GM23338 (cell line): ENCODE data around the gene CCN2. TPM values are rescaled to one million over a fixed set of nuclear protein-coding genes. Genes with fewer than 3 reads are reported as not detected.

ENCODE experiments used
- ATAC-seq: fragments of 200-7000 bp; cut with Tn5 transposase; 3 replicates; pipeline ENCODE4 v1.9.1; 2020
- DNase-seq: peaks from one replicate; pipeline ENCODE4 v3.0.0-alpha.2; 2015; ENCODE audit warnings: low spot score
- H2AFZ ChIP-seq: fragments of 200-600 bp; sonication (generic); 2 replicates; pipeline ENCODE4 v1.8.0; 2016; ENCODE audit warnings: antibody characterized with exemption, mild to moderate bottlenecking, moderate library complexity
- H3F3A ChIP-seq: fragments of 200-600 bp; sonication (generic); replicated peaks from 2 replicates; pipeline ENCODE4 v1.8.0; 2017; ENCODE audit warnings: antibody characterized with exemption, mixed run types, low read depth
- H3K27ac ChIP-seq: fragments of 200-600 bp; sonication (generic); 2 replicates; pipeline ENCODE4 v1.6.1; 2016; ENCODE audit warnings: low read depth
- H3K27me3 ChIP-seq: fragments of 200-600 bp; sonication (generic); 2 replicates; pipeline ENCODE4 v1.8.0; 2016; ENCODE audit warnings: mild to moderate bottlenecking, mixed run types, moderate library complexity; ENCODE audit not compliant: insufficient read depth
- H3K36me3 ChIP-seq: fragments of 200-600 bp; sonication (generic); 2 replicates; pipeline ENCODE4 v1.8.0; 2016; ENCODE audit warnings: mild to moderate bottlenecking; ENCODE audit not compliant: insufficient read depth
- H3K4me1 ChIP-seq: fragments of 200-600 bp; sonication (generic); 2 replicates; pipeline ENCODE4 v1.8.0; 2016; ENCODE audit warnings: mild to moderate bottlenecking, moderate library complexity; ENCODE audit not compliant: insufficient read depth
- H3K4me2 ChIP-seq: fragments of 200-600 bp; sonication (generic); 2 replicates; pipeline ENCODE4 v1.7.1; 2017; ENCODE audit warnings: mixed run types
- H3K4me3 ChIP-seq: fragments of 200-600 bp; sonication (generic); 2 replicates; pipeline ENCODE4 v1.6.1; 2016; ENCODE audit warnings: mixed run types
- H3K79me2 ChIP-seq: fragments of 200-600 bp; sonication (generic); replicated peaks from 2 replicates; pipeline ENCODE4 v1.8.0; 2017; ENCODE audit warnings: mild to moderate bottlenecking; ENCODE audit not compliant: insufficient read depth
- H3K9me2 ChIP-seq: fragments of 200-600 bp; sonication (generic); 2 replicates; pipeline ENCODE4 v1.8.0; 2017; ENCODE audit not compliant: insufficient read depth
- H4K20me1 ChIP-seq: fragments of 200-600 bp; sonication (generic); replicated peaks from 2 replicates; pipeline ENCODE4 v1.8.0; 2017; ENCODE audit warnings: mild to moderate bottlenecking; ENCODE audit not compliant: insufficient read depth
- H3K27ac Mint-ChIP-seq: 2 replicates; pipeline ENCODE4 v1.8.0; 2020; ENCODE audit warnings: inconsistent platforms, mild to moderate bottlenecking, moderate library complexity, mixed read lengths
- H3K27me3 Mint-ChIP-seq: 3 replicates; pipeline ENCODE4 v1.8.0; 2022; ENCODE audit warnings: low read depth, mild to moderate bottlenecking, moderate library complexity, mixed read lengths, inconsistent platforms; ENCODE audit not compliant: insufficient read depth, poor library complexity
- H3K36me3 Mint-ChIP-seq: 3 replicates; pipeline ENCODE4 v1.8.0; 2021; ENCODE audit warnings: low read depth, mild to moderate bottlenecking, inconsistent platforms, moderate library complexity, mixed read lengths
- H3K4me1 Mint-ChIP-seq: 3 replicates; pipeline ENCODE4 v1.8.0; 2020; ENCODE audit warnings: mild to moderate bottlenecking, inconsistent platforms, mixed read lengths
- H3K4me3 Mint-ChIP-seq: 3 replicates; pipeline ENCODE4 v1.8.0; 2021; ENCODE audit warnings: moderate library complexity, mild to moderate bottlenecking, inconsistent platforms, mixed read lengths
- H3K9me3 Mint-ChIP-seq: 3 replicates; pipeline ENCODE4 v1.8.0; 2020; ENCODE audit warnings: moderate library complexity, mild to moderate bottlenecking, inconsistent platforms, mixed read lengths
- CREB1 ChIP-seq: fragments of 250-450 bp; sonication (Bioruptor Pico); IDR thresholded peaks from 2 replicates; pipeline ENCODE4 v1.5.0; 2020; ENCODE audit warnings: low read depth, mild to moderate bottlenecking, moderate library complexity
- EZH2 ChIP-seq: fragments of 200-600 bp; sonication (generic); IDR thresholded peaks from one replicate; pipeline ENCODE4 v1.8.0; 2017; ENCODE audit warnings: antibody characterized with exemption, mild to moderate bottlenecking, low read depth; ENCODE audit not compliant: unreplicated experiment
- EZH2phosphoT487 ChIP-seq: fragments of 200-600 bp; sonication (generic); IDR thresholded peaks from one replicate; pipeline ENCODE4 v1.8.1; 2018; ENCODE audit warnings: antibody characterized with exemption; ENCODE audit not compliant: unreplicated experiment
- JUNB ChIP-seq: IDR thresholded peaks from one replicate; pipeline ENCODE4 v1.6.1; 2016; ENCODE audit warnings: antibody characterized with exemption; ENCODE audit not compliant: unreplicated experiment
- NANOG ChIP-seq: IDR thresholded peaks from 2 replicates; pipeline ENCODE4 v1.6.1; 2016; ENCODE audit warnings: antibody characterized with exemption, borderline replicate concordance
- POLR2AphosphoS5 ChIP-seq: IDR thresholded peaks from 2 replicates; pipeline ENCODE4 v1.6.1; 2016; ENCODE audit warnings: antibody characterized with exemption, low read depth
- STAT1 ChIP-seq: IDR thresholded peaks from one replicate; pipeline ENCODE4 v1.6.1; 2016; ENCODE audit warnings: antibody characterized with exemption; ENCODE audit not compliant: unreplicated experiment
- ZNF114 ChIP-seq: fragments of 250-450 bp; sonication (Bioruptor Pico); IDR thresholded peaks from 2 replicates; pipeline ENCODE4 v1.5.0; 2020; ENCODE audit warnings: mild to moderate bottlenecking, moderate library complexity
- ZNF331 ChIP-seq: fragments of 250-450 bp; sonication (Bioruptor Pico); IDR thresholded peaks from 2 replicates; pipeline ENCODE4 v1.5.0; 2020; ENCODE audit warnings: low read depth, mild to moderate bottlenecking, moderate library complexity
- ZNF462 ChIP-seq: fragments of 250-450 bp; sonication (Bioruptor Pico); IDR thresholded peaks from 2 replicates; pipeline ENCODE4 v1.5.0; 2020; ENCODE audit warnings: mild to moderate bottlenecking, moderate library complexity
- polyA plus RNA-seq: library from polyadenylated mRNA; unstranded; fragments of >200 nt; fragmentation: Nextera tagmentation; extraction: Ambion mirVana; gene quantifications from 2 replicates; pipeline ENCODE4 v1.2.1, GENCODE V29; 2016
- total RNA-seq: library from RNA; depleted of rRNA; stranded (reverse); fragments of >200 nt; shearing (Covaris generic); gene quantifications from 2 replicates; pipeline ENCODE4 v1.2.3, GENCODE V29; 2014
- TF ChIP-seq, protein P1 (sequence below): IDR thresholded peaks from 2 replicates; pipeline ENCODE4 v1.6.1; 2016; ENCODE audit warnings: antibody characterized with exemption
- TF ChIP-seq, protein P2 (sequence below), 2 experiments: fragments of 200-600 bp in 1 of 2; sonication (generic) in 1 of 2; conservative IDR thresholded peaks; 2 replicates each; pipeline versions ENCODE4 v1.5.1 to v1.6.1; 2016 to 2017; ENCODE audit warnings: antibody characterized with exemption in 2 of 2, low read depth in 2 of 2, mild to moderate bottlenecking in 2 of 2, moderate library complexity in 1 of 2
- TF ChIP-seq, protein P3 (sequence below): IDR thresholded peaks from one replicate; pipeline ENCODE4 v1.6.1; 2018; ENCODE audit warnings: antibody characterized with exemption; ENCODE audit not compliant: unreplicated experiment

CCN2 gene
- total and polyA plus RNA-seq, 2 experiments from 2014 or later: 128 to 159 TPM

DNA sequence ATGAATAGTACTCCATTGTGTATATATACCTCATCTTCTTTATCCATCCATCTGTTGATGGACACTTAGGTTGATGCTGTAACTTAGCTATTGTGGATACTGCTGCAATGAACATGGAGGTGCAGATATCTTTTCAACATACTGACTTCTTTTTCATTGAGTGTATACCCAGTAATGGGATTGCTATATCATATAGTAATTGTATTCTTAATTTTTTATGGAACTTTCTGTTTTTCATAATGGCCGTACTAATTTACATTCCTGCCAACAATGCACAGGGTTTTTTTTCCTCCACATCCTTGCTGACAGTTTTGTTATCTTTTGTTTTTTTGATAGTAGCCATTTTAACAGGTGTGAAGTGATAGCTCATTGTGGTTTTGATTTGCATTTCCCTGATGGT is 5.2 kb downstream of the CCN2 start:
- Histone ChIP-seq H3K36me3 (peaks cover 19% of the 10 kb centered on the region), H3K4me3 (no peak overlapping the region), H4K20me1 (peaks cover 15% of the 10 kb centered on the region), H3K4me1 (peaks cover 20% of the 10 kb centered on the region), H3K9me2 (no peaks in the 10 kb centered on the region), H3K79me2 (peaks cover 24% of the 10 kb centered on the region), H3K27me3 (no peaks in the 10 kb centered on the region), H2AFZ (no peak overlapping the region), H3K4me2 (no peak overlapping the region), H3K27ac (no peak overlapping the region), H3F3A (peaks cover 12% of the 10 kb centered on the region)
- ATAC-seq (no peak), DNase-seq (no peak)
- TF ChIP-seq STAT1: no peak
- TF ChIP-seq NANOG: no peak
- TF ChIP-seq, protein P1, sequence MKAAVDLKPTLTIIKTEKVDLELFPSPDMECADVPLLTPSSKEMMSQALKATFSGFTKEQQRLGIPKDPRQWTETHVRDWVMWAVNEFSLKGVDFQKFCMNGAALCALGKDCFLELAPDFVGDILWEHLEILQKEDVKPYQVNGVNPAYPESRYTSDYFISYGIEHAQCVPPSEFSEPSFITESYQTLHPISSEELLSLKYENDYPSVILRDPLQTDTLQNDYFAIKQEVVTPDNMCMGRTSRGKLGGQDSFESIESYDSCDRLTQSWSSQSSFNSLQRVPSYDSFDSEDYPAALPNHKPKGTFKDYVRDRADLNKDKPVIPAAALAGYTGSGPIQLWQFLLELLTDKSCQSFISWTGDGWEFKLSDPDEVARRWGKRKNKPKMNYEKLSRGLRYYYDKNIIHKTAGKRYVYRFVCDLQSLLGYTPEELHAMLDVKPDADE: no peak
- TF ChIP-seq, protein P2, sequence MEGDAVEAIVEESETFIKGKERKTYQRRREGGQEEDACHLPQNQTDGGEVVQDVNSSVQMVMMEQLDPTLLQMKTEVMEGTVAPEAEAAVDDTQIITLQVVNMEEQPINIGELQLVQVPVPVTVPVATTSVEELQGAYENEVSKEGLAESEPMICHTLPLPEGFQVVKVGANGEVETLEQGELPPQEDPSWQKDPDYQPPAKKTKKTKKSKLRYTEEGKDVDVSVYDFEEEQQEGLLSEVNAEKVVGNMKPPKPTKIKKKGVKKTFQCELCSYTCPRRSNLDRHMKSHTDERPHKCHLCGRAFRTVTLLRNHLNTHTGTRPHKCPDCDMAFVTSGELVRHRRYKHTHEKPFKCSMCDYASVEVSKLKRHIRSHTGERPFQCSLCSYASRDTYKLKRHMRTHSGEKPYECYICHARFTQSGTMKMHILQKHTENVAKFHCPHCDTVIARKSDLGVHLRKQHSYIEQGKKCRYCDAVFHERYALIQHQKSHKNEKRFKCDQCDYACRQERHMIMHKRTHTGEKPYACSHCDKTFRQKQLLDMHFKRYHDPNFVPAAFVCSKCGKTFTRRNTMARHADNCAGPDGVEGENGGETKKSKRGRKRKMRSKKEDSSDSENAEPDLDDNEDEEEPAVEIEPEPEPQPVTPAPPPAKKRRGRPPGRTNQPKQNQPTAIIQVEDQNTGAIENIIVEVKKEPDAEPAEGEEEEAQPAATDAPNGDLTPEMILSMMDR (conservative IDR thresholded peaks at IDR 0.05; ENCODE audit: low read depth in 2 of 2): no peak
- no peak for TF ChIP-seq EZH2
- TF ChIP-seq EZH2phosphoT487: no peak
- no peak for TF ChIP-seq POLR2AphosphoS5
- TF ChIP-seq, protein P3, sequence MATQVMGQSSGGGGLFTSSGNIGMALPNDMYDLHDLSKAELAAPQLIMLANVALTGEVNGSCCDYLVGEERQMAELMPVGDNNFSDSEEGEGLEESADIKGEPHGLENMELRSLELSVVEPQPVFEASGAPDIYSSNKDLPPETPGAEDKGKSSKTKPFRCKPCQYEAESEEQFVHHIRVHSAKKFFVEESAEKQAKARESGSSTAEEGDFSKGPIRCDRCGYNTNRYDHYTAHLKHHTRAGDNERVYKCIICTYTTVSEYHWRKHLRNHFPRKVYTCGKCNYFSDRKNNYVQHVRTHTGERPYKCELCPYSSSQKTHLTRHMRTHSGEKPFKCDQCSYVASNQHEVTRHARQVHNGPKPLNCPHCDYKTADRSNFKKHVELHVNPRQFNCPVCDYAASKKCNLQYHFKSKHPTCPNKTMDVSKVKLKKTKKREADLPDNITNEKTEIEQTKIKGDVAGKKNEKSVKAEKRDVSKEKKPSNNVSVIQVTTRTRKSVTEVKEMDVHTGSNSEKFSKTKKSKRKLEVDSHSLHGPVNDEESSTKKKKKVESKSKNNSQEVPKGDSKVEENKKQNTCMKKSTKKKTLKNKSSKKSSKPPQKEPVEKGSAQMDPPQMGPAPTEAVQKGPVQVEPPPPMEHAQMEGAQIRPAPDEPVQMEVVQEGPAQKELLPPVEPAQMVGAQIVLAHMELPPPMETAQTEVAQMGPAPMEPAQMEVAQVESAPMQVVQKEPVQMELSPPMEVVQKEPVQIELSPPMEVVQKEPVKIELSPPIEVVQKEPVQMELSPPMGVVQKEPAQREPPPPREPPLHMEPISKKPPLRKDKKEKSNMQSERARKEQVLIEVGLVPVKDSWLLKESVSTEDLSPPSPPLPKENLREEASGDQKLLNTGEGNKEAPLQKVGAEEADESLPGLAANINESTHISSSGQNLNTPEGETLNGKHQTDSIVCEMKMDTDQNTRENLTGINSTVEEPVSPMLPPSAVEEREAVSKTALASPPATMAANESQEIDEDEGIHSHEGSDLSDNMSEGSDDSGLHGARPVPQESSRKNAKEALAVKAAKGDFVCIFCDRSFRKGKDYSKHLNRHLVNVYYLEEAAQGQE: no peak
- TF ChIP-seq ZNF462: no peak
- TF ChIP-seq CREB1 (CRISPR knock-in tag): no peak
- TF ChIP-seq JUNB: no peak
- no peak for TF ChIP-seq ZNF331 (CRISPR knock-in tag)
- TF ChIP-seq ZNF114 (CRISPR knock-in tag): no peak
- Mint-ChIP-seq H3K4me1 (peaks cover 35% of the 10 kb centered on the region), H3K36me3 (peaks cover 41% of the 10 kb centered on the region), H3K4me3 (no peak overlapping the region), H3K9me3 (peaks cover 5% of the 10 kb centered on the region; the same call in 2 of the 3 replicates), H3K27ac (no peak overlapping the region), H3K27me3 (peaks cover 15% of the 10 kb centered on the region)
